GM23338 (cell line): ENCODE data around the gene VSIG10L2. TPM values are rescaled to one million over a fixed set of nuclear protein-coding genes. Genes with fewer than 3 reads are reported as not detected.

Source experiments
- ATAC-seq: fragments of 200-7000 bp; cut with Tn5 transposase; 3 replicates; pipeline ENCODE4 v1.9.1; 2020
- DNase-seq: peaks from one replicate; pipeline ENCODE4 v3.0.0-alpha.2; 2015; ENCODE audit warnings: low spot score
- H2AFZ ChIP-seq: fragments of 200-600 bp; sonication (generic); 2 replicates; pipeline ENCODE4 v1.8.0; 2016; ENCODE audit warnings: antibody characterized with exemption, mild to moderate bottlenecking, moderate library complexity
- H3F3A ChIP-seq: fragments of 200-600 bp; sonication (generic); replicated peaks from 2 replicates; pipeline ENCODE4 v1.8.0; 2017; ENCODE audit warnings: antibody characterized with exemption, mixed run types, low read depth
- H3K27ac ChIP-seq: fragments of 200-600 bp; sonication (generic); 2 replicates; pipeline ENCODE4 v1.6.1; 2016; ENCODE audit warnings: low read depth
- H3K27me3 ChIP-seq: fragments of 200-600 bp; sonication (generic); 2 replicates; pipeline ENCODE4 v1.8.0; 2016; ENCODE audit warnings: mild to moderate bottlenecking, mixed run types, moderate library complexity; ENCODE audit not compliant: insufficient read depth
- H3K36me3 ChIP-seq: fragments of 200-600 bp; sonication (generic); 2 replicates; pipeline ENCODE4 v1.8.0; 2016; ENCODE audit warnings: mild to moderate bottlenecking; ENCODE audit not compliant: insufficient read depth
- H3K4me1 ChIP-seq: fragments of 200-600 bp; sonication (generic); 2 replicates; pipeline ENCODE4 v1.8.0; 2016; ENCODE audit warnings: mild to moderate bottlenecking, moderate library complexity; ENCODE audit not compliant: insufficient read depth
- H3K4me2 ChIP-seq: fragments of 200-600 bp; sonication (generic); 2 replicates; pipeline ENCODE4 v1.7.1; 2017; ENCODE audit warnings: mixed run types
- H3K4me3 ChIP-seq: fragments of 200-600 bp; sonication (generic); 2 replicates; pipeline ENCODE4 v1.6.1; 2016; ENCODE audit warnings: mixed run types
- H3K79me2 ChIP-seq: fragments of 200-600 bp; sonication (generic); replicated peaks from 2 replicates; pipeline ENCODE4 v1.8.0; 2017; ENCODE audit warnings: mild to moderate bottlenecking; ENCODE audit not compliant: insufficient read depth
- H3K9me2 ChIP-seq: fragments of 200-600 bp; sonication (generic); 2 replicates; pipeline ENCODE4 v1.8.0; 2017; ENCODE audit not compliant: insufficient read depth
- H4K20me1 ChIP-seq: fragments of 200-600 bp; sonication (generic); replicated peaks from 2 replicates; pipeline ENCODE4 v1.8.0; 2017; ENCODE audit warnings: mild to moderate bottlenecking; ENCODE audit not compliant: insufficient read depth
- H3K27ac Mint-ChIP-seq: 2 replicates; pipeline ENCODE4 v1.8.0; 2020; ENCODE audit warnings: inconsistent platforms, mild to moderate bottlenecking, moderate library complexity, mixed read lengths
- H3K27me3 Mint-ChIP-seq: 3 replicates; pipeline ENCODE4 v1.8.0; 2022; ENCODE audit warnings: low read depth, mild to moderate bottlenecking, moderate library complexity, mixed read lengths, inconsistent platforms; ENCODE audit not compliant: insufficient read depth, poor library complexity
- H3K36me3 Mint-ChIP-seq: 3 replicates; pipeline ENCODE4 v1.8.0; 2021; ENCODE audit warnings: low read depth, mild to moderate bottlenecking, inconsistent platforms, moderate library complexity, mixed read lengths
- H3K4me1 Mint-ChIP-seq: 3 replicates; pipeline ENCODE4 v1.8.0; 2020; ENCODE audit warnings: mild to moderate bottlenecking, inconsistent platforms, mixed read lengths
- H3K4me3 Mint-ChIP-seq: 3 replicates; pipeline ENCODE4 v1.8.0; 2021; ENCODE audit warnings: moderate library complexity, mild to moderate bottlenecking, inconsistent platforms, mixed read lengths
- H3K9me3 Mint-ChIP-seq: 3 replicates; pipeline ENCODE4 v1.8.0; 2020; ENCODE audit warnings: moderate library complexity, mild to moderate bottlenecking, inconsistent platforms, mixed read lengths
- CREB1 ChIP-seq: fragments of 250-450 bp; sonication (Bioruptor Pico); IDR thresholded peaks from 2 replicates; pipeline ENCODE4 v1.5.0; 2020; ENCODE audit warnings: low read depth, mild to moderate bottlenecking, moderate library complexity
- CTCF ChIP-seq, 2 experiments: fragments of 200-600 bp in 1 of 2; sonication (generic) in 1 of 2; conservative IDR thresholded peaks; 2 replicates each; pipeline versions ENCODE4 v1.5.1 to v1.6.1; 2016 to 2017; ENCODE audit warnings: antibody characterized with exemption in 2 of 2, low read depth in 2 of 2, mild to moderate bottlenecking in 2 of 2, moderate library complexity in 1 of 2
- EZH2 ChIP-seq: fragments of 200-600 bp; sonication (generic); IDR thresholded peaks from one replicate; pipeline ENCODE4 v1.8.0; 2017; ENCODE audit warnings: antibody characterized with exemption, mild to moderate bottlenecking, low read depth; ENCODE audit not compliant: unreplicated experiment
- EZH2phosphoT487 ChIP-seq: fragments of 200-600 bp; sonication (generic); IDR thresholded peaks from one replicate; pipeline ENCODE4 v1.8.1; 2018; ENCODE audit warnings: antibody characterized with exemption; ENCODE audit not compliant: unreplicated experiment
- NANOG ChIP-seq: IDR thresholded peaks from 2 replicates; pipeline ENCODE4 v1.6.1; 2016; ENCODE audit warnings: antibody characterized with exemption, borderline replicate concordance
- POLR2AphosphoS5 ChIP-seq: IDR thresholded peaks from 2 replicates; pipeline ENCODE4 v1.6.1; 2016; ENCODE audit warnings: antibody characterized with exemption, low read depth
- ZNF114 ChIP-seq: fragments of 250-450 bp; sonication (Bioruptor Pico); IDR thresholded peaks from 2 replicates; pipeline ENCODE4 v1.5.0; 2020; ENCODE audit warnings: mild to moderate bottlenecking, moderate library complexity
- ZNF331 ChIP-seq: fragments of 250-450 bp; sonication (Bioruptor Pico); IDR thresholded peaks from 2 replicates; pipeline ENCODE4 v1.5.0; 2020; ENCODE audit warnings: low read depth, mild to moderate bottlenecking, moderate library complexity
- ZNF462 ChIP-seq: fragments of 250-450 bp; sonication (Bioruptor Pico); IDR thresholded peaks from 2 replicates; pipeline ENCODE4 v1.5.0; 2020; ENCODE audit warnings: mild to moderate bottlenecking, moderate library complexity
- polyA plus RNA-seq: library from polyadenylated mRNA; unstranded; fragments of >200 nt; fragmentation: Nextera tagmentation; extraction: Ambion mirVana; gene quantifications from 2 replicates; pipeline ENCODE4 v1.2.1, GENCODE V29; 2016
- total RNA-seq: library from RNA; depleted of rRNA; stranded (reverse); fragments of >200 nt; shearing (Covaris generic); gene quantifications from 2 replicates; pipeline ENCODE4 v1.2.3, GENCODE V29; 2014

Gene VSIG10L2
- total and polyA plus RNA-seq, 2 experiments from 2014 or later: 0.63 TPM; not detected in 1

GRCh38 chr11:125974284-125974683 is 28.4 kb downstream of the VSIG10L2 start (continued):
- no peak for TF ChIP-seq ZNF462 (CRISPR knock-in tag)
- TF ChIP-seq CTCF (conservative IDR thresholded peaks at IDR 0.05; ENCODE audit: low read depth in 2 of 2): no peak

- peaks cover 19% of the 10 kb centered on the region for H3K4me1 Mint-ChIP-seq
- H3K79me2 ChIP-seq: no peaks in the 10 kb centered on the region
- H3K4me3 Mint-ChIP-seq: no peak overlapping the region
- H4K20me1 ChIP-seq: no peaks in the 10 kb centered on the region
- DNase-seq: no peak
- H3K4me2 ChIP-seq: no peak overlapping the region
- H3K4me3 ChIP-seq: no peak overlapping the region
- no peaks in the 10 kb centered on the region for H3K9me2 ChIP-seq
- no peaks in the 10 kb centered on the region for H3K27me3 ChIP-seq
- H3K27ac ChIP-seq: no peak overlapping the region
- no peak overlapping the region for H3K27ac Mint-ChIP-seq
- H3K27me3 Mint-ChIP-seq: no peaks in the 10 kb centered on the region
- no peaks in the 10 kb centered on the region for H3K9me3 Mint-ChIP-seq
- no peaks in the 10 kb centered on the region for H3K36me3 Mint-ChIP-seq
- H3K4me1 ChIP-seq: 0 out of 2 replicates have a peak, but pooled peaks cover 9% of the 10 kb centered on the region
- no peaks in the 10 kb centered on the region for H3K36me3 ChIP-seq
- H2AFZ ChIP-seq: no peak overlapping the region
- no peaks in the 10 kb centered on the region for H3F3A ChIP-seq
- ATAC-seq: no peak
- no peak for TF ChIP-seq ZNF331 (CRISPR knock-in tag)
- no peak for TF ChIP-seq NANOG
- no peak for TF ChIP-seq ZNF114 (CRISPR knock-in tag)
- no peak for TF ChIP-seq EZH2phosphoT487
- TF ChIP-seq CREB1 (CRISPR knock-in tag): no peak
- no peak for TF ChIP-seq EZH2
- TF ChIP-seq POLR2AphosphoS5: no peak
- TF ChIP-seq ZNF462 (CRISPR knock-in tag): no peak
These were observed 29.8 kb downstream of the VSIG10L2 start for GRCh38 chr11:125975634-125976033.
